SK-N-SH treated with all-trans-retinoic acid at 6 μM for 48 hours (cell line): ENCODE results near the gene OLIG1.

Source experiments
- ARNTL ChIP-seq: fragments of 450-650 bp; formaldehyde crosslinking; IDR thresholded peaks from 2 replicates; pipeline ENCODE4 v1.5.0; 2020; ENCODE audit warnings: low read depth, mild to moderate bottlenecking, moderate library complexity, borderline replicate concordance
- BACH2 ChIP-seq: fragments of 250-450 bp; sonication (Bioruptor Pico); IDR thresholded peaks from 2 replicates; pipeline ENCODE4 v1.9.0; 2021; ENCODE audit warnings: mild to moderate bottlenecking, borderline replicate concordance
- OSR1 ChIP-seq: fragments of 250-450 bp; sonication (Bioruptor Pico); IDR thresholded peaks from 2 replicates; pipeline ENCODE4 v1.8.0; 2022; ENCODE audit warnings: moderate library complexity, mild to moderate bottlenecking, inconsistent platforms
- RARB ChIP-seq: fragments of 250-450 bp; sonication (Bioruptor Pico); IDR thresholded peaks from 2 replicates; pipeline ENCODE4 v1.8.0; 2021; ENCODE audit warnings: mild to moderate bottlenecking, moderate library complexity
- ZC3H10 ChIP-seq: fragments of 250-450 bp; sonication (Bioruptor Pico); IDR thresholded peaks from 2 replicates; pipeline ENCODE4 v1.5.1; 2021; ENCODE audit warnings: mild to moderate bottlenecking, moderate library complexity
- TF ChIP-seq, protein P1 (sequence below): fragments of 250-450 bp; sonication (Bioruptor Pico); IDR thresholded peaks from 2 replicates; pipeline ENCODE4 v1.8.0; 2020; ENCODE audit warnings: mild to moderate bottlenecking, moderate library complexity, borderline replicate concordance

DNA sequence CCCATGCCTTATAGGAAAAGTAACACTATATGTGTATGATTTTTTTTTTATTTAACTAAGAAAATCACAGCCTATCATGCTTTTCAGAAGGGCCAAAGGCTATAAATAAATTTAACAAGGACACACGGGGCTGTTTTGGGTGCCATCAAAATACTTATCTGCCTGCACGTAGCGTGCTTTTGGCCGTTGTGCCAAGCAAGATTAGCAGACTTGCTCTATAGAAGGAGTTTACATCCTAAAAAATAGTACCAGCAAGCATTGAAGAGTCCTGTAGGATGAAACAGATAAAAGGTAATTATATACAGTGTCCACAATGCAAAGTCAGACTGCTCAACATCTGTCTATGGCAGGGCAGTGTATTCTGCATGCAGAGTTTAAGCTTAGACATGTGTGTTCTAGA is 3.7 kb downstream of the OLIG1 start:
- TF ChIP-seq, protein P1, sequence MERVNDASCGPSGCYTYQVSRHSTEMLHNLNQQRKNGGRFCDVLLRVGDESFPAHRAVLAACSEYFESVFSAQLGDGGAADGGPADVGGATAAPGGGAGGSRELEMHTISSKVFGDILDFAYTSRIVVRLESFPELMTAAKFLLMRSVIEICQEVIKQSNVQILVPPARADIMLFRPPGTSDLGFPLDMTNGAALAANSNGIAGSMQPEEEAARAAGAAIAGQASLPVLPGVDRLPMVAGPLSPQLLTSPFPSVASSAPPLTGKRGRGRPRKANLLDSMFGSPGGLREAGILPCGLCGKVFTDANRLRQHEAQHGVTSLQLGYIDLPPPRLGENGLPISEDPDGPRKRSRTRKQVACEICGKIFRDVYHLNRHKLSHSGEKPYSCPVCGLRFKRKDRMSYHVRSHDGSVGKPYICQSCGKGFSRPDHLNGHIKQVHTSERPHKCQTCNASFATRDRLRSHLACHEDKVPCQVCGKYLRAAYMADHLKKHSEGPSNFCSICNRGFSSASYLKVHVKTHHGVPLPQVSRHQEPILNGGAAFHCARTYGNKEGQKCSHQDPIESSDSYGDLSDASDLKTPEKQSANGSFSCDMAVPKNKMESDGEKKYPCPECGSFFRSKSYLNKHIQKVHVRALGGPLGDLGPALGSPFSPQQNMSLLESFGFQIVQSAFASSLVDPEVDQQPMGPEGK (CRISPR knock-in tag), result no peak
- TF ChIP-seq ARNTL (CRISPR knock-in tag) (no peak), BACH2 (CRISPR knock-in tag) (no peak), ZC3H10 (no peak), RARB (CRISPR knock-in tag) (no peak), OSR1 (CRISPR knock-in tag) (no peak)
